Neural cell (in vitro differentiated cells): Measurements from ENCODE around the gene LTB4R2. TPM values are rescaled to one million over a fixed set of nuclear protein-coding genes. Genes with fewer than 3 reads are reported as not detected.

Experiments
- H2AFZ ChIP-seq: fragments of 200-600, 300-800 bp; sonication (generic), shearing (Covaris generic); 2 replicates; pipeline ENCODE4 v1.6.0; 2014; ENCODE audit warnings: low read depth, mild to moderate bottlenecking, antibody characterized with exemption, low read length, moderate library complexity
- H3F3A ChIP-seq: fragments of 200-600 bp; shearing (Covaris generic); 2 replicates; pipeline ENCODE4 v1.6.1; 2016; ENCODE audit warnings: mild to moderate bottlenecking, moderate library complexity, mixed read lengths, antibody characterized with exemption, low read length; ENCODE audit not compliant: insufficient read depth, poor library complexity, severe bottlenecking
- H3K27ac ChIP-seq: fragments of 200-600, 300-800 bp; sonication (generic), shearing (Covaris generic); 2 replicates; pipeline ENCODE4 v1.5.1; 2014; ENCODE audit warnings: mild to moderate bottlenecking, low read length, moderate library complexity
- H3K27me3 ChIP-seq: fragments of 300-800, 200-600 bp; sonication (generic), shearing (Covaris generic); 2 replicates; pipeline ENCODE4 v1.6.0; 2014; ENCODE audit warnings: mild to moderate bottlenecking, low read depth, low read length, moderate library complexity; ENCODE audit not compliant: insufficient read depth
- H3K36me3 ChIP-seq: fragments of 300-800, 200-600 bp; sonication (generic), shearing (Covaris generic); 2 replicates; pipeline ENCODE4 v1.5.1; 2014; ENCODE audit warnings: mild to moderate bottlenecking, antibody characterized with exemption, low read length, moderate library complexity; ENCODE audit not compliant: insufficient read depth
- H3K4me2 ChIP-seq: fragments of 300-800, 200-600 bp; sonication (generic), shearing (Covaris generic); 2 replicates; pipeline ENCODE4 v1.6.0; 2014; ENCODE audit warnings: mild to moderate bottlenecking, low read length
- H3K4me3 ChIP-seq: fragments of 300-800, 200-600 bp; sonication (generic), shearing (Covaris generic); 2 replicates; pipeline ENCODE4 v1.5.1; 2014; ENCODE audit warnings: mild to moderate bottlenecking, low read length, moderate library complexity
- H3K79me2 ChIP-seq: fragments of 200-600 bp; shearing (Covaris generic); replicated peaks from 2 replicates; pipeline ENCODE4 v1.6.0; 2014; ENCODE audit warnings: mild to moderate bottlenecking, low read length, moderate library complexity; ENCODE audit not compliant: insufficient read depth
- H3K9ac ChIP-seq: fragments of 300-800, 200-600 bp; sonication (generic), shearing (Covaris generic); 2 replicates; pipeline ENCODE4 v1.6.1; 2016; ENCODE audit warnings: mild to moderate bottlenecking, low read length, mixed read lengths
- H3K9me2 ChIP-seq: fragments of 200-600 bp; shearing (Covaris generic); 2 replicates; pipeline ENCODE4 v1.6.1; 2016; ENCODE audit warnings: mild to moderate bottlenecking, low read length, mixed read lengths; ENCODE audit not compliant: insufficient read depth
- H3K9me3 ChIP-seq: fragments of 200-600, 300-800 bp; sonication (generic), shearing (Covaris generic); 2 replicates; pipeline ENCODE4 v1.6.1; 2016; ENCODE audit warnings: mild to moderate bottlenecking, mixed run types, low read length, moderate library complexity, mixed read lengths
- H4K20me1 ChIP-seq: fragments of 200-600 bp; shearing (Covaris generic); 2 replicates; pipeline ENCODE4 v1.6.1; 2016; ENCODE audit warnings: mild to moderate bottlenecking, mixed run types; ENCODE audit not compliant: insufficient read depth
- CTCF ChIP-seq: fragments of 450-650 bp; IDR thresholded peaks from 2 replicates; pipeline ENCODE4 v1.5.1; 2014; ENCODE audit warnings: antibody characterized with exemption, mild to moderate bottlenecking, moderate library complexity; ENCODE audit not compliant: poor library complexity, severe bottlenecking
- EP300 ChIP-seq: fragments of 450-650 bp; conservative IDR thresholded peaks from 2 replicates; pipeline ENCODE4 v1.6.1; 2014; ENCODE audit warnings: antibody characterized with exemption, mild to moderate bottlenecking, moderate library complexity; ENCODE audit not compliant: poor library complexity, severe bottlenecking
- EZH2 ChIP-seq: fragments of 200-600, 300-800 bp; shearing (Covaris generic), sonication (generic); IDR thresholded peaks from 2 replicates; pipeline ENCODE4 v1.6.1; 2014; ENCODE audit warnings: antibody characterized with exemption, low read length, borderline replicate concordance, mild to moderate bottlenecking; ENCODE audit not compliant: insufficient read depth, poor library complexity, severe bottlenecking
- MXI1 ChIP-seq: fragments of 450-650 bp; conservative IDR thresholded peaks from 2 replicates; pipeline ENCODE4 v1.6.1; 2014; ENCODE audit warnings: antibody characterized with exemption, mild to moderate bottlenecking; ENCODE audit not compliant: poor library complexity, severe bottlenecking
- POLR2AphosphoS5 ChIP-seq: IDR thresholded peaks from 2 replicates; pipeline ENCODE4 v1.6.1; 2012
- RAD21 ChIP-seq: fragments of 450-650 bp; conservative IDR thresholded peaks from 2 replicates; pipeline ENCODE4 v1.6.1; 2014; ENCODE audit warnings: antibody characterized with exemption, mild to moderate bottlenecking, moderate library complexity
- SMC3 ChIP-seq: fragments of 450-650 bp; conservative IDR thresholded peaks from 2 replicates; pipeline ENCODE4 v1.6.1; 2014; ENCODE audit warnings: antibody characterized with exemption, mild to moderate bottlenecking, moderate library complexity; ENCODE audit not compliant: poor library complexity
- TAF1 ChIP-seq: IDR thresholded peaks from 2 replicates; pipeline ENCODE4 v1.6.1; 2012; ENCODE audit warnings: low read depth
- polyA plus RNA-seq: library from polyadenylated mRNA; depleted of rRNA; stranded (reverse); fragments of >200 nt; gene quantifications from 2 replicates; pipeline ENCODE4 v1.2.3, GENCODE V29; 2014
- TF ChIP-seq, protein P1 (sequence below): IDR thresholded peaks from 2 replicates; pipeline ENCODE4 v1.6.1; 2012; ENCODE audit warnings: borderline replicate concordance

LTB4R2 gene
- polyA plus RNA-seq, 1 donor from 2014 or later: 5.0 TPM

GRCh38 chr14:24271134-24271833, 38.7 kb upstream of the LTB4R2 start, which contains the start of gene RABGGTA:
Gene RABGGTA (minus strand): TSS chr14:24271597. CDS start chr14:24271115, 482 bp downstream.
- TF ChIP-seq MXI1 (peak; percentile 86), EZH2 (no peak), RAD21 (peak; percentile 43), TAF1 (no peak), CTCF (peak; percentile 98), POLR2AphosphoS5 (peak; percentile 46), EP300 (peak; percentile 54)
- H3K9me2 ChIP-seq: no peaks in the 10 kb centered on the region
- H2AFZ ChIP-seq: peak within 1 kb of the TSS; percentile 88
- no peaks in the 10 kb centered on the region for H4K20me1 ChIP-seq
- H3K27ac ChIP-seq: peak within 1 kb of the TSS; percentile 83
- peak within 1 kb of the TSS; percentile 86 for H3K9ac ChIP-seq
- no peaks in the 10 kb centered on the region for H3K9me3 ChIP-seq
- no peaks in the 10 kb centered on the region for H3K36me3 ChIP-seq
- H3K27me3 ChIP-seq: no peaks in the 10 kb centered on the region
- H3F3A ChIP-seq: no peaks in the 10 kb centered on the region
- peak within 1 kb of the TSS; percentile 55 for H3K4me2 ChIP-seq
- peak within 1 kb of the TSS; percentile 88 for H3K4me3 ChIP-seq
- H3K79me2 ChIP-seq: no peaks in the 10 kb centered on the region

DNA sequence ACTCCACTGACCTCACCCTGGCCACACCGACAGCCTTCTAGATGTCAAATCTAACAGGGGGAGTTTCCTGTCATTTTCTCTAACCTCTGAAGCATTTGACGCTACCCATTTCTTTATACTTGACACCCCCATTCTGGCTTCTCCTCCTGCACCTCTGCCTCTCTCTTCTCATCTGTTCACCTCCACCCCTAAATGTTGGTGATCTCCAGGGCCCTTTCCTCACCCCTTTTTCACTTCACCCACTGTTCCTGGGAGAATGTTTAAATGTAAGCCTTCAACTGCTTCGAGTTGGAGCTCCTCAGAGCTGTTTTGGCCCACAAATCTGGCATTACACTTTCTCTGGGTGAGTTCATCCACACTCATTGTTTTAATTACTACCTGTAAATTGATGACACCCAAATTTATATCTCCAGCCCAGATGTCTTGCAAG, 38.1 kb upstream of the LTB4R2 start:
- H3F3A ChIP-seq: no peaks in the 10 kb centered on the region
- peak overlapping the region; percentile 88 for H3K4me3 ChIP-seq
- TF ChIP-seq EZH2 (no peak), MXI1 (no peak), RAD21 (no peak), POLR2AphosphoS5 (no peak), TAF1 (no peak), CTCF (no peak), EP300 (no peak), SMC3 (no peak)
- TF ChIP-seq, protein P1, sequence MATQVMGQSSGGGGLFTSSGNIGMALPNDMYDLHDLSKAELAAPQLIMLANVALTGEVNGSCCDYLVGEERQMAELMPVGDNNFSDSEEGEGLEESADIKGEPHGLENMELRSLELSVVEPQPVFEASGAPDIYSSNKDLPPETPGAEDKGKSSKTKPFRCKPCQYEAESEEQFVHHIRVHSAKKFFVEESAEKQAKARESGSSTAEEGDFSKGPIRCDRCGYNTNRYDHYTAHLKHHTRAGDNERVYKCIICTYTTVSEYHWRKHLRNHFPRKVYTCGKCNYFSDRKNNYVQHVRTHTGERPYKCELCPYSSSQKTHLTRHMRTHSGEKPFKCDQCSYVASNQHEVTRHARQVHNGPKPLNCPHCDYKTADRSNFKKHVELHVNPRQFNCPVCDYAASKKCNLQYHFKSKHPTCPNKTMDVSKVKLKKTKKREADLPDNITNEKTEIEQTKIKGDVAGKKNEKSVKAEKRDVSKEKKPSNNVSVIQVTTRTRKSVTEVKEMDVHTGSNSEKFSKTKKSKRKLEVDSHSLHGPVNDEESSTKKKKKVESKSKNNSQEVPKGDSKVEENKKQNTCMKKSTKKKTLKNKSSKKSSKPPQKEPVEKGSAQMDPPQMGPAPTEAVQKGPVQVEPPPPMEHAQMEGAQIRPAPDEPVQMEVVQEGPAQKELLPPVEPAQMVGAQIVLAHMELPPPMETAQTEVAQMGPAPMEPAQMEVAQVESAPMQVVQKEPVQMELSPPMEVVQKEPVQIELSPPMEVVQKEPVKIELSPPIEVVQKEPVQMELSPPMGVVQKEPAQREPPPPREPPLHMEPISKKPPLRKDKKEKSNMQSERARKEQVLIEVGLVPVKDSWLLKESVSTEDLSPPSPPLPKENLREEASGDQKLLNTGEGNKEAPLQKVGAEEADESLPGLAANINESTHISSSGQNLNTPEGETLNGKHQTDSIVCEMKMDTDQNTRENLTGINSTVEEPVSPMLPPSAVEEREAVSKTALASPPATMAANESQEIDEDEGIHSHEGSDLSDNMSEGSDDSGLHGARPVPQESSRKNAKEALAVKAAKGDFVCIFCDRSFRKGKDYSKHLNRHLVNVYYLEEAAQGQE: no peak
- no peaks in the 10 kb centered on the region for H3K36me3 ChIP-seq
- no peaks in the 10 kb centered on the region for H4K20me1 ChIP-seq
- H3K79me2 ChIP-seq: no peaks in the 10 kb centered on the region
- peak overlapping the region; percentile 86 for H3K9ac ChIP-seq
- peak overlapping the region; percentile 53 for H3K4me2 ChIP-seq
- H3K9me2 ChIP-seq: no peaks in the 10 kb centered on the region
- H2AFZ ChIP-seq: peak overlapping the region; percentile 88
- H3K27ac ChIP-seq: peak overlapping the region; percentile 34
- no peaks in the 10 kb centered on the region for H3K9me3 ChIP-seq
- H3K27me3 ChIP-seq: no peaks in the 10 kb centered on the region
